HCT116 (cell line): Measurements from ENCODE around the gene ARAP1. TPM values are rescaled to one million over a fixed set of nuclear protein-coding genes. Genes with fewer than 3 reads are reported as not detected.

Source experiments
- ATAC-seq: fragments of 200-7000 bp; cut with Tn5 transposase; 2 replicates; pipeline ENCODE4 v1.9.1; 2020; ENCODE audit warnings: mild to moderate bottlenecking, moderate library complexity
- BruUV-seq: library from RNA; stranded (reverse); fragments of 400-500 nt; replicated peaks from 2 replicates; lab custom pipeline; 2021; lab: Mats Ljungman, UMichigan
- CTCF ChIA-PET: fragments of 300-600 bp; sonication (Branson Sonifier 250); formaldehyde crosslinking; loops from one replicate; lab custom pipeline; 2021; ENCODE audit warnings: antibody characterized with exemption; lab: Charles Lee
- POLR2A ChIA-PET: fragments of 300-600, 350-600 bp; sonication (Branson Sonifier 250); formaldehyde crosslinking; loops from one replicate; lab custom pipeline; 2021; ENCODE audit warnings: antibody characterized with exemption; lab: Charles Lee
- RAD21 ChIA-PET, 2 experiments: fragments of 300-600 bp; sonication (Branson Sonifier 250); formaldehyde crosslinking; loops; one replicate each; lab custom pipeline; 2023; ENCODE audit warnings: low total read pairs in 2 of 2; ENCODE audit not compliant: uncharacterized antibody in 2 of 2, unreplicated experiment in 2 of 2, low non-redundant PET in 1 of 2; lab: Charles Lee
- DNase-seq: peaks from one replicate; pipeline ENCODE4 v3.0.0-alpha.2; 2010; ENCODE audit warnings: low read depth, low spot score
- H2AFZ ChIP-seq: fragments of 200-600 bp; shearing (Covaris generic), sonication (generic); 2 replicates; pipeline ENCODE4 v1.6.1; 2017; ENCODE audit warnings: low read depth, mixed run types, mixed read lengths, antibody characterized with exemption, low read length; ENCODE audit not compliant: poor library complexity, severe bottlenecking
- H3K27ac ChIP-seq: 2 replicates; pipeline ENCODE4 v1.5.1; 2012; ENCODE audit warnings: low read depth, low read length
- H3K27me3 ChIP-seq: fragments of 200-600 bp; sonication (generic); 2 replicates; pipeline ENCODE4 v1.6.1; 2016; ENCODE audit warnings: mixed run types, low read length, mixed read lengths; ENCODE audit not compliant: insufficient read depth
- H3K36me3 ChIP-seq, 2 experiments: fragments of 200-500 bp in 1 of 2; fragments of 200-600 bp in 1 of 2; sonication (Bioruptor generic) in 1 of 2; sonication (generic) in 1 of 2; 2 replicates each; pipeline versions ENCODE4 v1.5.1 to v1.6.1; 2014 to 2016; ENCODE audit warnings: low read length in 2 of 2, inconsistent platforms in 1 of 2, mixed read lengths in 1 of 2, mixed run types in 1 of 2; ENCODE audit not compliant: insufficient read depth in 2 of 2, control insufficient read depth in 1 of 2
- H3K4me1 ChIP-seq, 2 experiments: fragments of 200-600 bp in 1 of 2; sonication (generic) in 1 of 2; 2 replicates each; pipeline versions ENCODE4 v1.5.1 to v1.6.1; 2012 to 2017; ENCODE audit warnings: low read length in 2 of 2, inconsistent platforms in 1 of 2, mild to moderate bottlenecking in 1 of 2, mixed read lengths in 1 of 2, mixed run types in 1 of 2, moderate library complexity in 1 of 2; ENCODE audit not compliant: insufficient read depth in 2 of 2, control insufficient read depth in 1 of 2
- H3K4me2 ChIP-seq: fragments of 200-600 bp; sonication (generic); 2 replicates; pipeline ENCODE4 v1.6.1; 2017; ENCODE audit warnings: mixed run types, low read length, mixed read lengths
- H3K4me3 ChIP-seq, 2 experiments: fragments of 200-600 bp in 1 of 2; sonication (generic) in 1 of 2; replicated peaks in 1 of 2; 2 replicates each; pipeline ENCODE4 v1.5.1; 2011 to 2016; ENCODE audit warnings: low read length in 2 of 2, control low read depth in 1 of 2, low read depth in 1 of 2, mild to moderate bottlenecking in 1 of 2, mixed read lengths in 1 of 2, mixed run types in 1 of 2
- H3K79me2 ChIP-seq: fragments of 200-600 bp; sonication (generic); 2 replicates; pipeline ENCODE4 v1.6.1; 2017; ENCODE audit warnings: mild to moderate bottlenecking, mixed run types, low read length, moderate library complexity, mixed read lengths; ENCODE audit not compliant: insufficient read depth
- H3K9ac ChIP-seq: fragments of 200-600 bp; sonication (generic); 2 replicates; pipeline ENCODE4 v1.6.1; 2016; ENCODE audit warnings: low read length, mixed read lengths
- H3K9me2 ChIP-seq: fragments of 200-600 bp; sonication (generic), shearing (Covaris generic); 2 replicates; pipeline ENCODE4 v1.6.1; 2017; ENCODE audit warnings: mixed run types, mild to moderate bottlenecking, moderate library complexity; ENCODE audit not compliant: insufficient read depth
- H3K9me3 ChIP-seq, 2 experiments: fragments of 200-500 bp in 1 of 2; fragments of 200-600 bp in 1 of 2; sonication (Bioruptor generic) in 1 of 2; sonication (generic) in 1 of 2; 2 replicates each; pipeline ENCODE4 v1.6.1; 2014 to 2017; ENCODE audit warnings: low read length in 2 of 2, mixed read lengths in 2 of 2, inconsistent platforms in 1 of 2, low read depth in 1 of 2, mild to moderate bottlenecking in 1 of 2, mixed run types in 1 of 2, moderate library complexity in 1 of 2; ENCODE audit not compliant: control insufficient read depth in 1 of 2, insufficient read depth in 1 of 2
- H4K20me1 ChIP-seq: fragments of 200-600 bp; sonication (generic), shearing (Covaris generic); 2 replicates; pipeline ENCODE4 v1.6.1; 2017; ENCODE audit warnings: mixed run types, mild to moderate bottlenecking, moderate library complexity; ENCODE audit not compliant: insufficient read depth
- JUND ChIP-seq: IDR thresholded peaks from 2 replicates; pipeline ENCODE4 v1.6.1; 2012
- intact Hi-C: fragments of 100-400 bp; cut with micrococcal nuclease; formaldehyde crosslinking; loops from 2 replicates; pipeline ENCODE4 v1.10.0; 2022
- total RNA-seq: library from RNA; stranded (reverse); gene quantifications from one replicate; pipeline ENCODE4 v1.2.1, GENCODE V29; 2021; ENCODE audit not compliant: unreplicated experiment
- TF ChIP-seq, protein P1 (sequence below), 3 experiments: fragments of 200-600 bp in 1 of 3; sonication (generic) in 1 of 3; IDR thresholded peaks in 2 of 3; conservative IDR thresholded peaks in 1 of 3; 2 replicates each; pipeline ENCODE4 v1.5.1; 2012 to 2017; ENCODE audit warnings: low read depth in 2 of 3, low read length in 2 of 3, antibody characterized with exemption in 1 of 3, borderline replicate concordance in 1 of 3, control low read depth in 1 of 3, mild to moderate bottlenecking in 1 of 3, mixed read lengths in 1 of 3, mixed run types in 1 of 3, moderate library complexity in 1 of 3; ENCODE audit not compliant: insufficient read depth in 1 of 3

ARAP1 gene
- total RNA-seq, 1 experiment from 2014 or later = 57.4 TPM

DNA sequence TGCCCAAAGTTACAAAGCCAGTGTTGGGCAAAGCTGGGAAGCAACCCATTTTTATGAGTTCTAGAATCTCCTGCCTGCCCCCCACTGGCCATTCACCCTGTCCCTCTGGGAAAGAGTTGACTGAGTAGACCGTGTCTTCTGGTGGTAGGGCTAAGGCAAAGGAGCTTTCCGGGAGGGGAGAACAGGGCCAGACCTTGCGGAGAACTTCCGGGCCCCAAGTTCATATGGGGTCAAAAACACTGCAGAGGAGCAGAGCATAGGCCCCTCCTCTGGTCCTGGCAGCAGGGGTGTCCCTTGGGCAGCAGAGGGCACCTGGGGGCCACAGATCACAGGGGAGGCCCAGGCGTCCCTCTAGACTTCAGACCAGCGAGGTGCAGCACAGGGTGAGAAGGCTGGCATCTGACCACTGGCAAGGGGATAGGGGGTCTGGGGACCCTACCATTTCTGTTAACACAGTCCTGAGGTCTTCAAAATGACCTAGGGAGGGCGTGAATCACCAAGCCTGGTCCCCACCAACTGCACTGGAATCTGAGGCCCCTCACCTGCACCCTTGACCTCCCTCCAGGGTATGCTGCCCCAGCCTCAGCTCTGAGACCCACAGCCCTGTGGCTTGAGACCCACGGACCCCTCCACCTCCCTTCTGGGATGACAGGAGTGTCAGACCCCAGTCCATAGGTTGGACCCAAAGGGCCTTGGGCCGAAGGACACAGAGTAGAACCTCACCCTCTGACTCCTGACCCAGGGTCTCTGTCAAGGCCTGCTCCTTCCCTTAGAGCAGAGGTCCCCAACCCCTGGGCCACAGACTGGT lies 1.3 kb upstream of the ARAP1 start:
- Histone ChIP-seq H3K4me3 (0 out of 4 replicates have a peak overlapping the region, but pooled peaks of 1 of the 2 experiments have one; percentile 90), H3K4me1 (peaks cover 13 to 23% of the 10 kb centered on the region in 2 experiments), H3K9me3 (no peaks in the 10 kb centered on the region), H2AFZ (no peak overlapping the region), H3K79me2 (peaks cover 12% of the 10 kb centered on the region; the same call in 1 of the 2 replicates), H3K9ac (0 out of 2 replicates have a peak overlapping the region, but pooled peaks have one; percentile 68), H3K9me2 (no peaks in the 10 kb centered on the region), H3K4me2 (peak overlapping the region; percentile 84), H3K27ac (no peak overlapping the region; the same call in 1 of the 2 replicates), H3K36me3 (0 out of 4 replicates have a peak, but pooled peaks cover 0 to 2% of the 10 kb centered on the region in 2 experiments), H4K20me1 (no peaks in the 10 kb centered on the region), H3K27me3 (no peaks in the 10 kb centered on the region)
- ATAC-seq = no peak
- ChIA-PET RAD21 (no interaction called here), POLR2A (no interaction called here), CTCF (no interaction called here)
- intact Hi-C loops = no loop called here
- no peak for TF ChIP-seq JUND
- TF ChIP-seq, protein P1, sequence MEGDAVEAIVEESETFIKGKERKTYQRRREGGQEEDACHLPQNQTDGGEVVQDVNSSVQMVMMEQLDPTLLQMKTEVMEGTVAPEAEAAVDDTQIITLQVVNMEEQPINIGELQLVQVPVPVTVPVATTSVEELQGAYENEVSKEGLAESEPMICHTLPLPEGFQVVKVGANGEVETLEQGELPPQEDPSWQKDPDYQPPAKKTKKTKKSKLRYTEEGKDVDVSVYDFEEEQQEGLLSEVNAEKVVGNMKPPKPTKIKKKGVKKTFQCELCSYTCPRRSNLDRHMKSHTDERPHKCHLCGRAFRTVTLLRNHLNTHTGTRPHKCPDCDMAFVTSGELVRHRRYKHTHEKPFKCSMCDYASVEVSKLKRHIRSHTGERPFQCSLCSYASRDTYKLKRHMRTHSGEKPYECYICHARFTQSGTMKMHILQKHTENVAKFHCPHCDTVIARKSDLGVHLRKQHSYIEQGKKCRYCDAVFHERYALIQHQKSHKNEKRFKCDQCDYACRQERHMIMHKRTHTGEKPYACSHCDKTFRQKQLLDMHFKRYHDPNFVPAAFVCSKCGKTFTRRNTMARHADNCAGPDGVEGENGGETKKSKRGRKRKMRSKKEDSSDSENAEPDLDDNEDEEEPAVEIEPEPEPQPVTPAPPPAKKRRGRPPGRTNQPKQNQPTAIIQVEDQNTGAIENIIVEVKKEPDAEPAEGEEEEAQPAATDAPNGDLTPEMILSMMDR (IDR thresholded peaks at IDR 0.05 in 2 of 3, conservative IDR thresholded peaks at IDR 0.05 in 1 of 3; ENCODE audit: borderline replicate concordance in 1 of 3, insufficient read depth in 1 of 3, low read depth in 2 of 3, low read length in 2 of 3) = peak in 2 of 3 experiments; percentile 8 to 17; a peak in 1 of 6 replicates
- no peak for DNase-seq
- BruUV-seq = no TSS peak
